SK-N-MC (cell line): ENCODE data around the gene ST6GALNAC3.

Experiments used
- EZH2 ChIP-seq: fragments of 200-600 bp; sonication (generic); IDR thresholded peaks from one replicate; pipeline ENCODE4 v1.6.1; 2017; ENCODE audit warnings: antibody characterized with exemption
- FOXP2 ChIP-seq: optimal IDR thresholded peaks from 2 replicates; pipeline ENCODE3; 2011; ENCODE audit warnings: mild to moderate bottlenecking, moderate library complexity; ENCODE audit not compliant: insufficient read depth; ENCODE audit errors: extremely low read length, control extremely low read depth
- POLR2AphosphoS5 ChIP-seq: IDR thresholded peaks from 2 replicates; pipeline ENCODE4 v1.6.1; 2012; ENCODE audit warnings: mild to moderate bottlenecking, low read depth, low read length, borderline replicate concordance

DNA sequence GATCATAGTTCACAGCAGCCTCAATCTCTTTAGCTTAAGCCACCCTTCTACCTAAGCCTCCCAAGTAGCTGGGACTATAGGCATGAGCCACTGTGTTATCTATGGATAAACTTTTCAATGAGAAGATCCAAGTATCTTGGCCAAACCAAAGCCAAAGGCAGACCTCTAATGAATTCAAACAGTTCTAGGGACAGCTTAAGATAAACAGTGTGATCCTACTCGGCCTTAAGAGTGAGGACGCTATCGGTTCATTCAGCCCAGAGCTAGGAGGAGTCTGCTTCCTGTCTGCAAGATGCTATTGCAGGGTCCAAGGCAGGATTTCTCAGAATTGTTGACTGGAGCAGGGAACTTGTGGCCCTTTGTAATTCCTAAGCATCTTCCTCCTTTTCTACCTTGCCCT is 368.7 kb downstream of the ST6GALNAC3 start:
- TF ChIP-seq EZH2 (no peak), POLR2AphosphoS5 (no peak), FOXP2 (no peak)
